HG03196 (cell line): ENCODE data around the gene RNF212.
A peak's percentile ranks its signal among the peaks of the same experiment; 100 is the strongest.
"Not testable (repeated sequence)": the region's sequence is repeated elsewhere in the genome, so short reads cannot be mapped to it uniquely, and the experiment has no call there.

Source experiments
- ATAC-seq: cut with Tn5 transposase; IDR thresholded peaks from one replicate; pipeline ENCODE4 v1.9.1; 2021; ENCODE audit not compliant: unreplicated experiment

The RNF212 gene

GRCh38 chr4:1113311-1114009 is at the start of gene RNF212:
Gene RNF212 (minus strand): TSS chr4:1113564. CDS start chr4:1113464, 100 bp downstream.
- no peak for ATAC-seq

- no peak for ATAC-seq
Observed at GRCh38 chr4:1160351-1160750, 47.0 kb upstream of the RNF212 start.

- no peak for ATAC-seq
Observed at GRCh38 chr4:1156069-1156468, 42.7 kb upstream of the RNF212 start.

- no peak for ATAC-seq
Observed at GRCh38 chr4:1155314-1155713, 42.0 kb upstream of the RNF212 start.

- no peak for ATAC-seq
Observed at GRCh38 chr4:1154523-1155182, 41.3 kb upstream of the RNF212 start.

GRCh38 chr4:1154126-1154522 is 40.8 kb upstream of the RNF212 start:
- no peak for ATAC-seq

GRCh38 chr4:1153567-1154090 is 40.3 kb upstream of the RNF212 start:
- ATAC-seq, result no peak

GRCh38 chr4:1152290-1152689 is 38.9 kb upstream of the RNF212 start:
- no peak for ATAC-seq

- ATAC-seq, result no peak
Observed at GRCh38 chr4:1151541-1151940, 38.2 kb upstream of the RNF212 start.

GRCh38 chr4:1150875-1151274 is 37.5 kb upstream of the RNF212 start:
- no peak for ATAC-seq

- no peak for ATAC-seq
Observed at GRCh38 chr4:1139860-1140259, 26.5 kb upstream of the RNF212 start.

GRCh38 chr4:1137850-1138249 is 24.5 kb upstream of the RNF212 start:
- no peak for ATAC-seq

- no peak for ATAC-seq
Observed at GRCh38 chr4:1137063-1137776, 23.9 kb upstream of the RNF212 start.

- ATAC-seq, result no peak
Observed at GRCh38 chr4:1136048-1136447, 22.7 kb upstream of the RNF212 start.

- ATAC-seq, result no peak
Observed at GRCh38 chr4:1133033-1133432, 19.7 kb upstream of the RNF212 start.

- peak; percentile 74 for ATAC-seq
Observed at GRCh38 chr4:1130316-1131186, 17.2 kb upstream of the RNF212 start.

- no peak for ATAC-seq
Observed at GRCh38 chr4:1126506-1126905, 13.1 kb upstream of the RNF212 start.

- not testable (repeated sequence) for ATAC-seq
Observed at GRCh38 chr4:1125466-1125865, 12.1 kb upstream of the RNF212 start.

GRCh38 chr4:1124818-1125217 is 11.5 kb upstream of the RNF212 start:
- no peak for ATAC-seq

- no peak for ATAC-seq
Observed at GRCh38 chr4:1122505-1122904, 9.1 kb upstream of the RNF212 start.

- no peak for ATAC-seq
Observed at GRCh38 chr4:1116838-1117237, 3.5 kb upstream of the RNF212 start.
